Stimulated activated CD4-positive, alpha-beta T cell treated with anti-CD3 and anti-CD28 coated beads, Interleukin-15, amount 100 ng/mL, for 24 hours (primary cell): Measurements from ENCODE around the gene PIM3.
A peak's percentile ranks its signal among the peaks of the same experiment; 100 is the strongest.

Experiments
- DNase-seq: peaks from one replicate; pipeline ENCODE4 v3.0.0-alpha.2; 2020

Gene PIM3

DNA sequence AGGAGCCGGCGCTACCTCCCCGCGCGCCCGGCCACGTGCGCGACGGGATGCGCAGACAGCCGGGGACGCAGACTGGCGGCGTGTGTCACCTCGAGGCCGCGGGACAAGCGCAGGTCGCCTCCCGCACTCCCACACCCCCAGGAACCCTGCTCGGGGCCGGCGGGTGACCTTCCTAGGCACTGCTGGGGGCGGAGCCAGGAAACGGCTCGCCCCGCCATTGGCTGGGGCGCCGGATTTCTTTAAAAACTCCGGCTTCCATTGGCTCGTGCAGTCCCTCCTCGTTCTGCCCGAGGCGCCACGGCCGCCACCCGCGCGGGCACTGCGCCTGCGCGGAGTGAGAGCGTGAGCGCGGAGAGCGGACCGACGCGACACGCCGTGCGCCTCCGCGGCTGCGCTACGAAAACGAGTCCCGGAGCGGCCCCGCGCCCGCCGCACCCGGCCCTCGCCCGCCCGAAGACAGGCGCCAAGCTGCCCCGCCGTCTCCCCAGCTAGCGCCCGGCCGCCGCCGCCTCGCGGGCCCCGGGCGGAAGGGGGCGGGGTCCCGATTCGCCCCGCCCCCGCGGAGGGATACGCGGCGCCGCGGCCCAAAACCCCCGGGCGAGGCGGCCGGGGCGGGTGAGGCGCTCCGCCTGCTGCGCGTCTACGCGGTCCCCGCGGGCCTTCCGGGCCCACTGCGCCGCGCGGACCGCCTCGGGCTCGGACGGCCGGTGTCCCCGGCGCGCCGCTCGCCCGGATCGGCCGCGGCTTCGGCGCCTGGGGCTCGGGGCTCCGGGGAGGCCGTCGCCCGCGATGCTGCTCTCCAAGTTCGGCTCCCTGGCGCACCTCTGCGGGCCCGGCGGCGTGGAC lies at the start of gene PIM3:
TSS of gene PIM3 (plus strand) at position 614 of the 846 bp plus-strand sequence. CDS start at position 790, 176 bp downstream.
- peak; percentile 96 for DNase-seq

GRCh38 chr22:49911881-49912625 lies 48.5 kb upstream of the PIM3 start:
- no peak for DNase-seq

DNA sequence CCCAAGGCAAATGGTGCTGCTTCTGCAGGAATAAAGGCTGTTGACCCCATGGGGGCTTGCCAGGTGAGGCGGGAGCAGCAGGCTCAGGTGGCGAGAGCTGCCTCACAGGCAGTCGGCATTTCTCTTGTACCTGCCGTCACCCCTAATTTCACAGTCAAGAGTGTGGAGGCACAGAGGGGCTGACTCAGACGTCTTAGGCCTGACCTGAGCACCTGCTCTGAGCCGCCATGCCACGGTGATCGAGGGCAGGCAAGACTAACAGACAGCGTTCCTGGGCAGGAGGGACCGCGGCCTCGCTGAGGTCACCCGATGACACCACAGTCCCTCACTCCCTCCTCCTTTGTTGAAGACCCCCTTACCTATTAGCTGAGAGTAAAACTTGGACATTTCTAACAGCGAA lies 47.5 kb upstream of the PIM3 start:
- no peak for DNase-seq

- DNase-seq, result no peak
Observed at GRCh38 chr22:49913446-49913845, 47.1 kb upstream of the PIM3 start.

DNA sequence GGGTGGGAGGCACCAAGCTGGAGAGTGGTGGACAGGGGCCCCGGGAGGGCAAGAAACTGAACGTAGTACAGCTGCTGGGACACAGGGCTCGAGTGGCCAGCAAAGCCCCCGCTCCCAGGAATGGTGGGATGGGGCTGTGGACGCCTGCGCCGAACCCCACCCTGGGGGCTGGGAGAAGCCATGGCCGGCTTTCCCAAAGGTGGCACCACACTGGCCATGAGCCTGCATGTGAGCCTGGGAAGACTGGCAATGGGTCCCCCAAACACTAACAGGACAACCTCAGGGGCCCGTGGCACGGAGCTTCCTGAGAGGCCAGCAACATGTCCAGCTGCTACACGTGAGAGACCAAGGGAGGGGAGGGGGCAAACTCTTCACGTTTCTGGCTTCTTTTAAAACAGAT lies 46.3 kb upstream of the PIM3 start:
- no peak for DNase-seq

- DNase-seq, result no peak
Observed at GRCh38 chr22:49915610-49916009, 45.0 kb upstream of the PIM3 start.

DNA sequence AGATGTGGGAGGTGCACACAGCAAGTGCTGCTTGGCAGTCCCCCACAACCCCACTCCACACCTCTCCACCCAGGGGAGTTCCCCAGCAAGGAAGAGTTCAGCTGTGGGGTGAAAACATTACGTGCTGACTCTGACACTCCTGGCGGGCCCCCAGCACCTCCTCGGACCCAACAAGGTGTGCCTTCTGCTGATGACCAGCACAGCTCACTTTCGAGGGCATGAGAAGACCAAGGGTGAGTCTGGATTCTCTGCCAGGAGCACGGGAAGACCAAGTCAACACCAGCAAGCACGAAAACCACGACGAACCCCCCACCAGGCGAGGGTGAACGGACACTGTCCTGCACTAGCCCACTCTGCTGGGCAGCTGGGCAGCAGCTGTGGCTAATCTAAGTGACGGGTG lies 43.7 kb upstream of the PIM3 start:
- no peak for DNase-seq

DNA sequence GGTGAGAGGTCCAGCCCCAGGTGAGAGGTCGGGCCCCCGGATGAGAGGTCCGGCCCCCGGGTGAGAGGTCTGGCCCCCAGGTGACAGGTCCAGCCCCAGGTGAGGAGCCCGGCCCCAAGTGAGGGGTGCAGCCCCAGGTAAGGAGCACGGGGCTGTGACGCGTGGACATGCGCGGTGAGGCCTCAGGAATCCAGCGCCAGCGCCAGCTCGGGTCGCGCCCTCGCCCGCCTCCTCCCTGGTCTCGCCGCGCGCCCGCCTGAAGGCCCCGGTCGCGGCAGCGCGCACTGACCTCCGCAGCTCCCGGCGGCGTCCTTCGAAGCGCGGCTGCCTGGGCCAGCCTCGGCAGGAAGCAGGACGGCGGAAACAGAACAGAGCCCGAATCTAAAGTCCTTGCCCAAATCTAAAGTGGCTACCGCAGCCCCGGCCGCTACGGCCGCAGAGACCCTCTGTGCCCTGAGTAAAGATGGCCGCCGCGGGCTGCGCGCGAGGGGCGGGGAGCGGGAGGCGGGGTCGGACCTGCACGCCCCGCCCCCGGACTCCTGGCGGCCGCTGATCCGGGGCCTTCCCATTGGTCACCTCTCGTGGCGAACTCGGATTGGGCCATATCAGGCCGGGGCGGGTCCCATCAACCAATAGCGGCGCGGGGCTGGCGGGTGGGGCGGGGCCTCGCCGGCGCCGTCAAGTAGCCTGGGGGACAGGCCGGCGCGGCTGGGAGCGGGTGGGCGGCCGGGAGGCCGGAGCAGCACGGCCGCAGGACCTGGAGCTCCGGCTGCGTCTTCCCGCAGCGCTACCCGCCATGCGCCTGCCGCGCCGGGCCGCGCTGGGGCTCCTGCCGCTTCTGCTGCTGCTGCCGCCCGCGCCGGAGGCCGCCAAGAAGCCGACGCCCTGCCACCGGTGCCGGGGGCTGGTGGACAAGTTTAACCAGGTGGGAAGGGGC lies 42.3 kb upstream of the PIM3 start, which contains the start of the genes ALG12 and CRELD2:
TSS of gene ALG12 (minus strand) at position 465 of the 937 bp plus-strand sequence. CDS start 4,673 bp downstream, outside the sequence.
TSS of gene CRELD2 (plus strand) at position 661 of the 937 bp plus-strand sequence. CDS start at position 797, 136 bp downstream.
- DNase-seq, result peak; percentile 98

DNA sequence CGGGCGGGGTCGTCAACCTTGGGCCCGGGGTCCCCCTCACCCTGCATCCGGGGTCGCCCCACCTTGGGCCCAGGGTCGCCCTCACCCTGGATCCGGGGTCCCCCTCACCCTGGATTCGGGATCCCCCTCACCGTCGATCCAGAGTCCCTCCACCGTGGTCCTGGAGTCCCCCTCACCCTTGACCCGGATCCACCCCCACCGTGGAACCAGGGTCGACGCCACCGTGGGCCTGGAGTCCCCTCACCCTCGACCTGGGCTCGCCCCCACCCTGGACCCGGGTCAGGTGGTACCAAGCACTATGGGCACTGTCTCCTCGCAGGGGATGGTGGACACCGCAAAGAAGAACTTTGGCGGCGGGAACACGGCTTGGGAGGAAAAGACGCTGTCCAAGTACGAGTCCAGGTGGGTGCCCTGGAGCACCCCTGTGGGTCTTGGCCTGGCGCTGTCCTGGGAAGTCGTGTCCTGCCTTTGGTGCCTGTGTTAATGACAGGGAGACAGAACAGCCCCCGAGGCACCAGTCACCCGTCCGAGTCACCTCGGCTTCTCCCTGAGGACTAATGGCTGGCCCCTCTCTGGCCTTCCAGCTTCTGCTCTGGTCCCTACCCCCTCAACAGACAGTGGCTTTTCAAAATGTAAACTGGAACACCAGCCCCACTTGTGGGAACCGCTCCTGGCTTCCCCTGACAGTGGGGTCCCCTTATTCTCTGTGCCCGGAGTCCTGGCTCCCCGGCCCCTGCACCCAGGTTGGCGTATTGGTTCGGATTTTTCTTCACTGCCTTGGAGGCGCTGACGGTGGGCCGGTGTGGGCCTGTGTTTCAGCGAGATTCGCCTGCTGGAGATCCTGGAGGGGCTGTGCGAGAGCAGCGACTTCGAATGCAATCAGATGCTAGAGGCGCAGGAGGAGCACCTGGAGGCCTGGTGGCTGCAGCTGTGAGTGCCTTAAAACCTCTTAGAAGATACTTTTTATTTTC lies 41.4 kb upstream of the PIM3 start:
- no peak for DNase-seq

GRCh38 chr22:49920859-49921258 lies 39.7 kb upstream of the PIM3 start:
- DNase-seq, result no peak

DNA sequence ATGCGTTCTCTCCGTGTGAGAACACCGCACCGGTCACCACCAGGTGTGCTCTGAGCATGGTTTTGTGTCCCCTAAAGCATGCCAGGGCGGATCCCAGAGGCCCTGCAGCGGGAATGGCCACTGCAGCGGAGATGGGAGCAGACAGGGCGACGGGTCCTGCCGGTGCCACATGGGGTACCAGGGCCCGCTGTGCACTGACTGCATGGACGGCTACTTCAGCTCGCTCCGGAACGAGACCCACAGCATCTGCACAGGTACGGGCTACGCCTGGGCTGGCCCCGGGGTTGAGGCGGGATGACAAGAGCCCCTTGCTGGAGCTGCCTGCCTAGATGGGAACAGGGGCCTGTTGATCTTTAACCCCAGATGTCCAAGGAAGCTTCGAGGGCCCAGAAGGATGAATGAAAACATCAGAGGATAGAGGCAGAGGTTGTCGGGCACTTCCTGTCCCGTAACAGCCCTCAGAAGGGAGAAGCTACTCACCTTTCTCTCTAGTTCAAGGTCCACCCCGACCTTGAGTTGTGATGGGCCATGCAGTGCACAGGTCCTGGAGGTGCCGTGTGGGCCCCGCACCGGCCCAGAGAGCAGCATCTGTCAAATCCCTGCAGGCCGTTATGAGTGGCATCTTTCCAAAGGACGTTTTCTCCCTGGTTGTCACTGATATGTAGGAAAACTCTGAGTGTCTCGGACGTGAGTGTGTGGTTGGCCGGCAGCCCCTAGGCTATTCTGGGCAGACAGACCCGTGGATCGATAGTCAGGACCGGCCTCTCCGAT lies 38.9 kb upstream of the PIM3 start:
- DNase-seq, result no peak

DNA sequence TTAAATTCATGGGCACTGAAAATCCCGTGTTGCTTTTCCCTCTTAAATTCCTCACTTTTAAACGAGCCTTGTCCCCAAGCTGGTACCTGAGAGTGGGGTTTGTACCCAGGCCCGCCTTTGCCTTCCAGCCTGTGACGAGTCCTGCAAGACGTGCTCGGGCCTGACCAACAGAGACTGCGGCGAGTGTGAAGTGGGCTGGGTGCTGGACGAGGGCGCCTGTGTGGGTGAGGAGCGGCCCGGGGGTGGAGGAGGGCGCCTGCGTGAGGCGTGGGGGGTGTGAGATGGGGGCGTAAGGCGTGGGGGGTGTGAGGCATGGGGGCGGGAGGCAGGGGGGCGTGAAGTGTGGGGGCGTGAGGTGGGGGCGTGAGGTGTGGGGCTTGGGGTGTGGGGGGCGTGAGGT lies 38.1 kb upstream of the PIM3 start:
- DNase-seq, result no peak

DNA sequence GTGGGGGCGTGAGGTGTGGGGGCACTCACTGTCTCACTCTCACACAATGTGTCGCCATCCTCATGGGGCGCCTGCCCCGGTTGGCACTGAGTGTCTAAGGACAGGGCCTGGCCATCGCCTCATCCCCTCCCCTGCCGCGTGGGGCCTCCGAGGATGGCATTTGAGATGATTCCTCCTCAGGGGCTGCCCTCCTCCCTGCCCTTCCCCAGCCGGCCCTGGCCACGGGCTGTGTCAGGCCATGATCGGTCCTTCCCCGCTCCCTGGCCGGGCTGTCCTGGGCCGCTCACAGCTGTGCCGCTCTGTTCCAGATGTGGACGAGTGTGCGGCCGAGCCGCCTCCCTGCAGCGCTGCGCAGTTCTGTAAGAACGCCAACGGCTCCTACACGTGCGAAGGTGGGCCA lies 37.6 kb upstream of the PIM3 start:
- DNase-seq, result no peak

DNA sequence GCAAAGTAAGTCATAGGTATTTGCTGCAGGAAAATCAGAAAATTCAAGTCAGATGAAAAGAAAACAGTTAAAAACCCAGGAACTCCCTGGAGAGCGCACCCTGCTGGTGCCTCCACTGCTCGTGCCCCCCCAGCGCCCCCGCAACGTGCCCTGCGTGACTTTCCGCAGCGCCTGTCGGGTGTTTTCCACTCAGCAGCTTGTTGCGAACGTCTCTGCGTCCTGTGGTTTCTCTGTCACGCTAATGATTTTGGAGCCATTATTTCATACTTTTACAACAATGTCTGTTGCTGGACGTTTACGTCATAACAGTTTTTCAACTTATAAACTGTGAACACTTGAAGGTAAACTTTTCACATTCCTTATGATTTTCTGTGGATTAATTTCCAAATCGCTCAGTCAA lies 37.1 kb upstream of the PIM3 start:
- peak; percentile 48 for DNase-seq

GRCh38 chr22:49924113-49924833 lies 36.3 kb upstream of the PIM3 start:
- no peak for DNase-seq

GRCh38 chr22:49925525-49926128 lies 34.9 kb upstream of the PIM3 start:
- DNase-seq, result peak; percentile 72

GRCh38 chr22:49926916-49927315 lies 33.7 kb upstream of the PIM3 start:
- no peak for DNase-seq

DNA sequence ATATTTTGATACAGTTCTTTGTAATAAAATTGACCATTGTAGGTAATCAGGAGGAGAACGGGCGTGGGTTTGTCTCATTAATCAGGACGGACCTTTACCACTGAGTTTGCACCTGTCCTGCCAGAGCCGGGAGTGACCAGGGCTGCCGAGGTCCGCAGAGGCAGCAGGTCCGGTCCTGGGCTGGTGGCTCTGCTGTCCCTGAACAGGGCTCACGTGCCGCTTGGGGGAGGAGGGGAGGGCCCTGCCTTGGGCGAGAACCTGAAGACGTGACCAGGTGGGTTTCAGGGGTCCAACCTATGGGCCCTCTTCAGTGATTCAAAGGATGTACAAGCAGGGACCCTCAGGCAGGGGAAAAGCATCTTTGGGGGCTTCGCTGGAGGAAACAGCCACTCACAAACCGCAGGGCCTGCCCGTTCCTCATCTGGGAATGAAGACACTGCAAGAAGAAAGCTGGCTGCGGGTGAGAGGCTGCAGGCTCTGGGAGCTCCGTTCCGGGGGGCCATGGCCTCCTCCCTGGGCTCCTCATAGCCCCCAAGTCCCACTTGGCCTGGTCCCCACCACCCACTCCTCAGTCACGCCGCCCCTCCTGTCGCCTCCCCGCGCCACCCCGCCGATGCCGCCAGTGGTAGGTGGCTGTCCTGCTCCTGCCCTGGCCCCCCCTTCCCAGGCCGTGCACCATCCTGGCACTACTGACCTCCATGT lies 32.9 kb upstream of the PIM3 start:
- no peak for DNase-seq

DNA sequence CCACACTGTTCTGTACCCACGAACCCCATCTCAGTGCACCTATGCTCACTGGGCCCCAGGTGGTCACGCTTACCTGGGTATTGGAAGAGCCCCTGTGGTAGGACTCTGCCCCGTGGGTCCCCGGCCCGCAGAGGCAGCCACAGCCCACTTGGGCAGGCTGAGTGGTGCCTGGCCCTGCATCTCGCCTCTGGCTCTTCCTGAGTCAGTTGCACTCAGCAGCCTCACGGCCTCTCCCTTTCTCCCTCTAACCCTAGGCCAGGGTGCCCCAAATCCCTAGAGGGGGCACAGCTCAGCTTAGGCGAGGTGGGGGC lies 32.4 kb upstream of the PIM3 start:
- no peak for DNase-seq
